ENCODE data around the gene STAC.

Gene STAC

DNA sequence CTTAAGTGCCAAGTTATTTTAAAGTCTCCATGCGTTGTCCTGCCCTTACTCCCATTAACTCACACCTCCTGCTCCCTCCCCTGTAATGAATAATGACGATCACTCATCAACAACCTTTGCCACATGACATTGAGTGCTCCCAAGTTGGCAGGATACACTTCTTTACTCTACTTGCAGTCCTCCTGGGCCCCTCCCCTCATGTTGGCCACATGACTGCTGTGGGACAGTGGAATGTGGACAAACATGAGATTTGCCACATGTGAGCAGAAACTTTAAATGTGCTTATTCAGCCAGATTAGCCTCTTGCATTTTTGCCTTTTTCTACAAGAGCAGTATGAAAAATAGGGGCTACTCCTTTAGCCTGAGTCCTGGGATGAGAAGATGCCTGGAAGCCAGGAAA, 216.1 kb downstream of the STAC start:
- TF ChIP-seq, protein P1, sequence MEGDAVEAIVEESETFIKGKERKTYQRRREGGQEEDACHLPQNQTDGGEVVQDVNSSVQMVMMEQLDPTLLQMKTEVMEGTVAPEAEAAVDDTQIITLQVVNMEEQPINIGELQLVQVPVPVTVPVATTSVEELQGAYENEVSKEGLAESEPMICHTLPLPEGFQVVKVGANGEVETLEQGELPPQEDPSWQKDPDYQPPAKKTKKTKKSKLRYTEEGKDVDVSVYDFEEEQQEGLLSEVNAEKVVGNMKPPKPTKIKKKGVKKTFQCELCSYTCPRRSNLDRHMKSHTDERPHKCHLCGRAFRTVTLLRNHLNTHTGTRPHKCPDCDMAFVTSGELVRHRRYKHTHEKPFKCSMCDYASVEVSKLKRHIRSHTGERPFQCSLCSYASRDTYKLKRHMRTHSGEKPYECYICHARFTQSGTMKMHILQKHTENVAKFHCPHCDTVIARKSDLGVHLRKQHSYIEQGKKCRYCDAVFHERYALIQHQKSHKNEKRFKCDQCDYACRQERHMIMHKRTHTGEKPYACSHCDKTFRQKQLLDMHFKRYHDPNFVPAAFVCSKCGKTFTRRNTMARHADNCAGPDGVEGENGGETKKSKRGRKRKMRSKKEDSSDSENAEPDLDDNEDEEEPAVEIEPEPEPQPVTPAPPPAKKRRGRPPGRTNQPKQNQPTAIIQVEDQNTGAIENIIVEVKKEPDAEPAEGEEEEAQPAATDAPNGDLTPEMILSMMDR (IDR thresholded peaks at IDR 0.05; ENCODE audit: low read depth, low read length, missing control alignments): no peak
- in situ Hi-C loops (cut with HindIII; ENCODE audit: low sequenced_read_pairs): no loop called here
- no peak for DNase-seq (ENCODE audit: low read depth)
- no peak overlapping the region for H3K4me3 ChIP-seq (ENCODE audit: low read depth, low read length)

- in situ Hi-C loops (cut with HindIII; ENCODE audit: low sequenced_read_pairs): no loop called here
- no peak for DNase-seq (ENCODE audit: low read depth)
- TF ChIP-seq, protein P1 (IDR thresholded peaks at IDR 0.05; ENCODE audit: low read depth, low read length, missing control alignments): no peak
- H3K4me3 ChIP-seq (ENCODE audit: low read depth, low read length): no peak overlapping the region
These were observed 217.1 kb downstream of the STAC start for GRCh38 chr3:36597422-36597821.
